SU-DHL-6 (cell line): Measurements from ENCODE around the gene PDRG1.
A peak's percentile ranks its signal among the peaks of the same experiment; 100 is the strongest.

ENCODE experiments used
- CTCF ChIP-seq: fragments of 200-600 bp; sonication (generic); IDR thresholded peaks from one replicate; pipeline ENCODE4 v1.5.1; 2017; ENCODE audit warnings: antibody characterized with exemption, mild to moderate bottlenecking, low read length, moderate library complexity; ENCODE audit not compliant: insufficient read depth, poor library complexity, severe bottlenecking
- EZH2phosphoT487 ChIP-seq: fragments of 200-600 bp; sonication (generic), shearing (Covaris generic); conservative IDR thresholded peaks from 2 replicates; pipeline ENCODE4 v1.6.1; 2018; ENCODE audit warnings: mild to moderate bottlenecking, antibody characterized with exemption, low read length, moderate library complexity, mixed read lengths

GRCh38 chr20:31951530-31952453 lies at the start of gene PDRG1:
- peak; percentile 87 for TF ChIP-seq CTCF
- TF ChIP-seq EZH2phosphoT487 = no peak
